ENCODE results near the gene TBC1D22B.

DNA sequence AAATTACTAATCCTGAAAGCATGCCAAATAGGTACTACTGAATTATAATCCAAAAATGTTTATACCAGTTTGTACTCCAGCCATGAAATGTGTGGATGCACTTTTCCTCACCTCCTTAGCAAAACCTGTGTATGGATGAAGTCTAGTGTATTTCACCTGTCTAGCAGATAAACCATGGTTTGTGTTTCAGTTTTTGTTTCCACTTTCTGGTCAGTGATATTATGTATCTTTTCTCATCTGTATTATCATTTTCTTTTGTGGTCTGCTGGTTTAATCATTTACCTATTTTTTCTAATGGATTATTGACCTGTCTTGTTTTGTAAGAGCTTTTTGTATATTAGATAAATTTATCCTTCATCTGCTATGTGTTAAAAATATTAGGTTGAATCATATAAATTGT, 41.4 kb downstream of the TBC1D22B start:
- TF ChIP-seq, protein P1, sequence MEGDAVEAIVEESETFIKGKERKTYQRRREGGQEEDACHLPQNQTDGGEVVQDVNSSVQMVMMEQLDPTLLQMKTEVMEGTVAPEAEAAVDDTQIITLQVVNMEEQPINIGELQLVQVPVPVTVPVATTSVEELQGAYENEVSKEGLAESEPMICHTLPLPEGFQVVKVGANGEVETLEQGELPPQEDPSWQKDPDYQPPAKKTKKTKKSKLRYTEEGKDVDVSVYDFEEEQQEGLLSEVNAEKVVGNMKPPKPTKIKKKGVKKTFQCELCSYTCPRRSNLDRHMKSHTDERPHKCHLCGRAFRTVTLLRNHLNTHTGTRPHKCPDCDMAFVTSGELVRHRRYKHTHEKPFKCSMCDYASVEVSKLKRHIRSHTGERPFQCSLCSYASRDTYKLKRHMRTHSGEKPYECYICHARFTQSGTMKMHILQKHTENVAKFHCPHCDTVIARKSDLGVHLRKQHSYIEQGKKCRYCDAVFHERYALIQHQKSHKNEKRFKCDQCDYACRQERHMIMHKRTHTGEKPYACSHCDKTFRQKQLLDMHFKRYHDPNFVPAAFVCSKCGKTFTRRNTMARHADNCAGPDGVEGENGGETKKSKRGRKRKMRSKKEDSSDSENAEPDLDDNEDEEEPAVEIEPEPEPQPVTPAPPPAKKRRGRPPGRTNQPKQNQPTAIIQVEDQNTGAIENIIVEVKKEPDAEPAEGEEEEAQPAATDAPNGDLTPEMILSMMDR (IDR thresholded peaks at IDR 0.05): no peak
- TF ChIP-seq EP300 (IDR thresholded peaks at IDR 0.05) (no peak), POLR2A (IDR thresholded peaks at IDR 0.05) (no peak), POLR2AphosphoS5 (IDR thresholded peaks at IDR 0.05) (no peak)
